Measurements from ENCODE around the gene B9D2. TPM values are rescaled to one million over a fixed set of nuclear protein-coding genes. Genes with fewer than 3 reads are reported as not detected.

The B9D2 gene
- total RNA-seq, 2 donors from 2014 or later, result 0.52 to 5.3 TPM

GRCh38 chr19:41405776-41406175 lies 41.8 kb upstream of the B9D2 start:
- intact Hi-C loops (cut with DNase I), result no loop called here
- DNase-seq, result no peak
- 90 to 91% methylated on average over 6 of the region's 6 CpGs for WGBS, 2 donors
- H3K27ac ChIP-seq, result peak overlapping the region in 1 of 4 donors; percentile 21
- no peaks in the 10 kb centered on the region for H3K27me3 ChIP-seq
- H3K9me3 ChIP-seq, result no peaks in the 10 kb centered on the region
- no peak overlapping the region for H3K4me3 ChIP-seq
- no peaks in the 10 kb centered on the region for H3K36me3 ChIP-seq (replicated peaks in 1 of 2; ENCODE audit: insufficient read depth in 1 of 2, low read depth in 2 of 2)
- TF ChIP-seq CTCF (IDR thresholded peaks at IDR 0.05) (no peak), POLR2A (IDR thresholded peaks at IDR 0.05) (no peak)
- peaks cover 40% of the 10 kb centered on the region for H3K4me1 ChIP-seq
- ATAC-seq, result no peak

GRCh38 chr19:41403181-41403970 lies 39.4 kb upstream of the B9D2 start:
- no peaks in the 10 kb centered on the region for H3K9me3 ChIP-seq
- TF ChIP-seq CTCF (IDR thresholded peaks at IDR 0.05) (no peak), POLR2A (IDR thresholded peaks at IDR 0.05) (no peak)
- ATAC-seq (peak; percentile 25), DNase-seq (no peak)
- H3K4me1 ChIP-seq, result peaks cover 27% of the 10 kb centered on the region
- no peak overlapping the region for H3K4me3 ChIP-seq
- H3K27me3 ChIP-seq, result no peaks in the 10 kb centered on the region
- intact Hi-C loops (cut with DNase I), result no loop called here
- peak overlapping the region in 1 of 4 donors; percentile 2 for H3K27ac ChIP-seq
- 41 to 44% methylated on average over 11 to 12 of the region's 12 CpGs for WGBS, 2 donors
- no peaks in the 10 kb centered on the region for H3K36me3 ChIP-seq (replicated peaks in 1 of 2; ENCODE audit: insufficient read depth in 1 of 2, low read depth in 2 of 2)

- ATAC-seq (no peak), DNase-seq (no peak)
- WGBS, 2 donors, result 88 to 95% methylated on average over 3 of the region's 3 CpGs
- Histone ChIP-seq H3K27me3 (no peaks in the 10 kb centered on the region), H3K4me3 (no peak overlapping the region), H3K36me3 (replicated peaks in 1 of 2; ENCODE audit: insufficient read depth in 1 of 2, low read depth in 2 of 2) (no peaks in the 10 kb centered on the region), H3K4me1 (peaks cover 26% of the 10 kb centered on the region), H3K27ac (no peak overlapping the region), H3K9me3 (no peaks in the 10 kb centered on the region)
- intact Hi-C loops (cut with DNase I), result no loop called here
- TF ChIP-seq CTCF (IDR thresholded peaks at IDR 0.05) (no peak), POLR2A (IDR thresholded peaks at IDR 0.05) (no peak)
Observed at GRCh38 chr19:41402010-41402409, 38.1 kb upstream of the B9D2 start.

GRCh38 chr19:41401483-41401882 lies 37.5 kb upstream of the B9D2 start:
- Histone ChIP-seq H3K27me3 (no peaks in the 10 kb centered on the region), H3K27ac (no peak overlapping the region), H3K4me3 (no peak overlapping the region), H3K4me1 (peaks cover 27% of the 10 kb centered on the region), H3K9me3 (no peaks in the 10 kb centered on the region), H3K36me3 (replicated peaks in 1 of 2; ENCODE audit: insufficient read depth in 1 of 2, low read depth in 2 of 2) (no peaks in the 10 kb centered on the region)
- DNase-seq (no peak), ATAC-seq (no peak)
- WGBS, 2 donors, result 69 to 78% methylated on average over 4 of the region's 4 CpGs
- intact Hi-C loops (cut with DNase I), result no loop called here
- TF ChIP-seq CTCF (IDR thresholded peaks at IDR 0.05) (no peak), POLR2A (IDR thresholded peaks at IDR 0.05) (no peak)

GRCh38 chr19:41399525-41399924 lies 35.6 kb upstream of the B9D2 start:
- ATAC-seq, result no peak
- intact Hi-C loops (cut with DNase I), result no loop called here
- Histone ChIP-seq H3K4me3 (no peak overlapping the region), H3K4me1 (peaks cover 33% of the 10 kb centered on the region), H3K36me3 (replicated peaks in 1 of 2; ENCODE audit: insufficient read depth in 1 of 2, low read depth in 2 of 2) (no peaks in the 10 kb centered on the region), H3K27me3 (no peaks in the 10 kb centered on the region), H3K9me3 (no peaks in the 10 kb centered on the region), H3K27ac (no peak overlapping the region)
- TF ChIP-seq POLR2A (IDR thresholded peaks at IDR 0.05), result no peak
- no peak for TF ChIP-seq CTCF (IDR thresholded peaks at IDR 0.05)
- 87 to 100% methylated on average over 2 of the region's 2 CpGs for WGBS, 2 donors
- DNase-seq, result no peak
